Retinal pigment epithelial cell (primary cell): Measurements from ENCODE around the gene PLXNA2.

ENCODE experiments used
- DNase-seq: peaks from one replicate; pipeline ENCODE4 v3.0.0-alpha.2; 2010; ENCODE audit warnings: low read depth
- H3K4me3 ChIP-seq: 2 replicates; pipeline ENCODE4 v1.5.1; 2011; ENCODE audit warnings: mild to moderate bottlenecking, low read length, control low read depth, moderate library complexity
- TF ChIP-seq, protein P1 (sequence below): conservative IDR thresholded peaks from 2 replicates; pipeline ENCODE4 v1.5.1; 2011; ENCODE audit warnings: low read depth, low read length, control low read depth, inconsistent platforms

Gene PLXNA2

DNA sequence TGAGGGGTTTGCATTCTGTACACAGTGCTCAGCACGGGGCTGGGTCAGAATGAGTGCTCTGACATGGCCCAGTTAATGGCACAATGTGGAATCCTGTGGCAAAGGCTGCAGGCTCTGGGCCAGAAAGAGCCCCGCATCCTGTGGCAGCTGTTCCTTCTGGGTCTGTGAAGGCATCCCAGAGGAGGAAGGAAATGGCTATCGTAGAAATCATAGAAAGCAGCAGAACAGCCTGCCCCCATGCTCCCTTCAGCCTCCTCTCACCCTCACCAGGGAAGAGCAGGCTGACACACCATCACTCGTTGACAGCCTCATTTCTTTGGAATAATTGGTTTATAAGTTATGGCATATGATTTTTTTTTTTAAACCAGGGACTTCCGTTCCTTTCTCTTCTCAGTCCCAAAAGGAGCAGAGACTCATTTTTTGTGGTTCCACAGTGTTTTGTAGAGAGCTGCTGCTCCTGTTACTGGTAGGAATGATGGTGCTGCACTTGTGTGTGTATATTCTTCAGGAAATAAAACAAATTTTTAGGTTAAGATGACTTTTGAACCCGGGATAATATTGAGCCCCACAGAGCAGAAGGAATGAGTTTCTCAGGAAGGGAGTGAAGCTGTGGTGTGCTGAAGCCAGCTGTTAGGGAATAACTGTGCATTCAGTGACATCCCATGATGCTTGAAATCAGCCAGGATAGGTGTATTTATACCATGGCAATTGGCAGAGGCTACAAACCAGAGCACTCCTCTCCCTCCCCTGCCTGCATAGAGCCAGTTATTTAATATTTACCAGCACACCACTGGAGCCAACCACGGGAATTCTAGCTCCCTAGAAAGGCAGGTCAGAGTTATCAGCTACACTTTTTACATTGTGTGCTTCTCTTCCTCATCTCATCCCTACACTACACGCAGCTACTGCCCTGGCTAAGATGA is 32.0 kb downstream of the PLXNA2 start:
- TF ChIP-seq, protein P1, sequence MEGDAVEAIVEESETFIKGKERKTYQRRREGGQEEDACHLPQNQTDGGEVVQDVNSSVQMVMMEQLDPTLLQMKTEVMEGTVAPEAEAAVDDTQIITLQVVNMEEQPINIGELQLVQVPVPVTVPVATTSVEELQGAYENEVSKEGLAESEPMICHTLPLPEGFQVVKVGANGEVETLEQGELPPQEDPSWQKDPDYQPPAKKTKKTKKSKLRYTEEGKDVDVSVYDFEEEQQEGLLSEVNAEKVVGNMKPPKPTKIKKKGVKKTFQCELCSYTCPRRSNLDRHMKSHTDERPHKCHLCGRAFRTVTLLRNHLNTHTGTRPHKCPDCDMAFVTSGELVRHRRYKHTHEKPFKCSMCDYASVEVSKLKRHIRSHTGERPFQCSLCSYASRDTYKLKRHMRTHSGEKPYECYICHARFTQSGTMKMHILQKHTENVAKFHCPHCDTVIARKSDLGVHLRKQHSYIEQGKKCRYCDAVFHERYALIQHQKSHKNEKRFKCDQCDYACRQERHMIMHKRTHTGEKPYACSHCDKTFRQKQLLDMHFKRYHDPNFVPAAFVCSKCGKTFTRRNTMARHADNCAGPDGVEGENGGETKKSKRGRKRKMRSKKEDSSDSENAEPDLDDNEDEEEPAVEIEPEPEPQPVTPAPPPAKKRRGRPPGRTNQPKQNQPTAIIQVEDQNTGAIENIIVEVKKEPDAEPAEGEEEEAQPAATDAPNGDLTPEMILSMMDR, result no peak
- no peak overlapping the region for H3K4me3 ChIP-seq
- DNase-seq, result no peak

DNA sequence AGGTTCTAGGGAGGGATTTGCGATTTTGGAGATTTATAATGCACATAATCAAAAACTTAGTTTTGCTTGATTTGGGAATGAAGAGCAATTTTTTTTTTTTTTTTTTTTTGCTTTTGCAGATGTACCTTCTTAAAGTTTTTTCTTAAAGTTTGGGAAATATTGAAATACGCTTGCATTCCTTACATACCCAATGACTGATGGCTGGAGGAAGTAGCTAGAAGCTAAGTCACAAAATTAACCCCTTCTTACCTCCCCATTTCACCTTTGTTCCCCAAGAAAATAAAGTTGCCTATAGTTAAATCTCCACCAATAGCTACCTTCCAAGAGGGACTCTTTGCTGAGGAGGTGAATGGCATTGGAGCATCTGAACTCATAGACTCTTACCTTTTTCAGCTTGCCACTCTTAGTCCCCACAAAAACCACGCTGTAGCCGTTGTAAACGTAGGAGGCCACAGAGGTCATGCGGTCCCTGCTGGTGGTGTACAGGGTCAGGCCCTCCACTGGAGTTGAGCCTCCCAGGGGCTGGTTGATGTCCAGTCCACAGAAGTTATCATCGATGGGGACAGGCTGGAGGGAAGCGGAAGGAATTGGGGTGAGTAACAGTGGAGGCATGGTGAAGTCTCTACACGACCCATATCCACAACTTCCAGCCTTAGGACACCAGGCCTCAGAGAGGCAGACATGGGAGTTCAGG is 34.1 kb downstream of the PLXNA2 start:
- no peak overlapping the region for H3K4me3 ChIP-seq
- TF ChIP-seq, protein P1, result no peak
- DNase-seq, result no peak

DNA sequence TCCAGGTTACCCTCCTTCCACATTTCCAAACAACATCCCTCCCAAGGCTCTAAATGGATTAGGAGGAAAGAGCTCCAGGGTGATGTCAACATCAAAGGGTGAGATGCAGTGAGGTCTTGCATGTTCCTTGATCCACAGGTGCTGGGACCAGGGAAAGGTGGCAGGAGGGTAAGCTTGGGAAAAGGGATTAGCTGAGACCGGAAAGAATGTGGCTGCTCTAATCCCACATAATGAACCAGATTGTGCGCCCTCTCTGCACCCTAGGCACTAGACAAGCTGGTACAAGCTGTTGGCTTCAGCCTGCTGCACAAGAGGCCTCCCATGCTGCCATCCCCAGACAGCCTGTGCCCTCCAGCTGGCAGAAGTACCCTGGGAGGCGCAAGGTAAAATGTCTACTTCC is 34.9 kb downstream of the PLXNA2 start:
- TF ChIP-seq, protein P1, result no peak

DNA sequence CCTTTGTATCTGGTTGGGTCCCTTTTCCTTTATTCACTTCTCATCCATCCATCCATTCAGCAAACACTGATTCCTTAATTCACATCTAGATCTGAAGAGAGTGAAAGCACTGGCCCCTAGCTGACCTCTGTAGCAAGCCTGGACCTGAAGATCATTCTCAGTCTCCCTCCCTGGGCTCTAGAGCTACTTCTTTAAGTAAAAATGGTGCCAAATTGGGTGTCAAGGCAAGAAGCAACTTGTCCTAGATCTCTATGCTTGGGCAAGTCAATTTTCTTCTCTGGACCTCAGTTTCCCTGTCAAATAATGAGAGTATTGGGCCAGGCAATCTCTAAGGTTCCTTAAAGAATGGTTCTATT is 36.1 kb downstream of the PLXNA2 start:
- TF ChIP-seq, protein P1, result no peak
- H3K4me3 ChIP-seq, result no peak overlapping the region
- DNase-seq, result no peak

More for the DNA sequence above, 34.9 kb downstream of the PLXNA2 start:
- no peak overlapping the region for H3K4me3 ChIP-seq
- DNase-seq, result peak; percentile 86

DNA sequence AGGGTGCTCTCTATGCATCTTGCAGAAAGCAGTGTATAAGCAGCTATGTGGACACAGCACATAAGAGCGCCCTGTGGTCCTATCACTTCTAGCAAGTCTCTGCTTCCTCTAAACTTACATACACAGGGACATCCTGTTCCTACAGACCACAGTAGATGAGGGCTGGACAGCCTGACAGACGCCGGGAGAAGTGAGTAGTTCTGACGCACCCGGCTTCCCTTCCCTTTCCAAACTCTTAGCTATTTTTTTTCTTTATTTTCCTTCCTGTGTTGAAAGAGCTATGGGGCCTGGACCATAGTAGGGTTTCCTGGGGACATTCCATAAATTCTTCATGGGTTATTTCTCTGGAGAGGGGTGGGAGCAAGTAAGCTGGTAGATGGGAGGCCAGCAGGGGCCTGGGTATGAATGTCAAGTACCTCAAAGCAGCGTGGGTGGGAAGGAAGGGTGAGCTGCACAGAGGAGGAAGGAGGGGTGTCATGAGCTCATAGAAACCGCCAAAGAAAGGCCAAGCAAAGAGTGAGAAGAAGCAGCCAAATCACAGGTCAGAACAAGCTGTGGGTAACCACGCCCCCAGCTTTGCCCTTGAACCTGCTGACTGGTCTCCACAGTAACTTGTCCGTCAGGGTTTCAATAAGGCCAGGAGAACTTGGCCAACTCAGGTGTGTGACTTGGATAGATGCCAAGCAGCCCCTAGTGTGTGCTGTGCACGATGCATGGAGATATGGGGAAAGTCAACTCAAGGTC is 36.6 kb downstream of the PLXNA2 start:
- TF ChIP-seq, protein P1, result no peak

DNA sequence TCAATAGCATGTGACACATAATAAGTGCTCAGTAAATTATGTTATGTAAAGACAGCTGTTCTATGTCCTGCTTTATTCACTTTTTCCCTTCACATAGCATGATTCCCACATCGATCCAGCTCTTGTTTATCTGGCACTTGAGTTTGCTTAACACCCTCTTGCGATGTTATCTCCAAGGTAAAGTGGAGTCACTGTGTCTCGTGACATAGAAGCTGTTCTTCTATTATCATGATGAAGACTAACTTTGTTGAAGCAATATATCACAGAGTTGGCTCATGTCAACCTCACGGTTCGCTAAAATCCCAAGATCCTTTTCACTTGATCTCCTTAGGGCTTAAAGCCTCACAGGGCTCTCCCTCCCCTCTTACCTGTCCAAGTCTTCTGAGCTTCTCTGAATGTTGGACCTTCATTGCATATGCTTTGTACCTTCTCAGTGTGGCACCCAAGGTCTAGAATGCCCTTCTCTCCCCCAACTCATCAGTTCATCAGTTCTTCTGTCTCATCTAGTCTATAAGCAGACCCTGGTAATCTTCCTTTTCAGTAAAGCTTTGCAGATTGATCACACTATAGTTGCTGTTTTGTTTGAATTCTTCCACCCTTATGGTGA is 38.0 kb downstream of the PLXNA2 start:
- no peak for DNase-seq
- TF ChIP-seq, protein P1, result no peak
- H3K4me3 ChIP-seq, result no peak overlapping the region

More for the DNA sequence above, 36.6 kb downstream of the PLXNA2 start:
- peak; percentile 95 for DNase-seq
- H3K4me3 ChIP-seq, result no peak overlapping the region
